ENCODE data around the gene GPR65. TPM values are rescaled to one million over a fixed set of nuclear protein-coding genes. Genes with fewer than 3 reads are reported as not detected.
A peak's percentile ranks its signal among the peaks of the same experiment; 100 is the strongest.
"Not testable (repeated sequence)": the region's sequence is repeated elsewhere in the genome, so short reads cannot be mapped to it uniquely, and the experiment has no call there.

GPR65 gene
- total and polyA plus RNA-seq, 10 of the 15 experiments (the other 5 are each of a cell fraction or from before 2014, with no cell fraction given): 4.4 to 14.7 (median 9.4) TPM

DNA sequence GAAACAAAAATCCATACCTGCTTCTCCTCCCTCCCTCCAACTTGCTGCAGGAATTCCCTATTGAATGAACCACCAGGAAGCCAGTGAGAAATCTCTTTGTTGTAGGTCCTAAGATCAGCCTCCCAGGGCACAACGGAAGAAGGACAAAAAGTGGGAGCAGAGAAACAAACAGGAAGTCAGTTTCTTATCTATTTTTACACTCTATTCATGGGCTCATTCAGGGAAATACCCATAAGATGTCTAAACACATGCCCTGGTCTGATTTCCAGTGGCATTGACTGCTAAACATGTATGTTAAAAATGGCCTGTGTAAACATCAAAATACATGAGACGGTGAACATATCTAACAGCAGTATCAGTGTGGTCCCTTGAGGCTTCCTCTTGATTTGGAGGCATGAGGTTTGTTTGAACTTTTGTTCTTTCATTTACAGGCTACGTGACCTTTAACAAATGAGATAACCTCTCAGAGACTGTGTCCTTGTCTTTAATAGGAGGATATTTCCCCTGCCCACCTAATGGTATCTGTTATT lies 18.8 kb downstream of the GPR65 start:
- Histone ChIP-seq H3K4me3 (no peak overlapping the region), H3K4me2 (ENCODE audit: control insufficient read depth, insufficient read depth) (no peak overlapping the region), H2AFZ (ENCODE audit: control insufficient read depth, low read depth, low read length) (no peak overlapping the region; the same call in 1 of the 2 replicates), H3K36me3 (ENCODE audit: control insufficient read depth in 2 of 2, insufficient read depth in 2 of 2, low read length in 1 of 2) (no peaks in the 10 kb centered on the region), H3K9ac (ENCODE audit: control insufficient read depth, insufficient read depth, low read length) (no peak overlapping the region), H3K79me2 (ENCODE audit: control insufficient read depth, insufficient read depth, low read length) (no peaks in the 10 kb centered on the region), H3K27me3 (replicated peaks in 1 of 2; ENCODE audit: control insufficient read depth in 2 of 2, insufficient read depth in 2 of 2, low read length in 1 of 2) (no peaks in the 10 kb centered on the region), H3K9me3 (replicated peaks; ENCODE audit: control insufficient read depth, insufficient read depth, low read length) (no peaks in the 10 kb centered on the region), H3K27ac (ENCODE audit: control insufficient read depth, insufficient read depth) (no peak overlapping the region), H3K4me1 (ENCODE audit: control insufficient read depth, insufficient read depth, low read length) (no peaks in the 10 kb centered on the region), H4K20me1 (ENCODE audit: control insufficient read depth, insufficient read depth) (no peaks in the 10 kb centered on the region)
- CTCF ChIA-PET: no interaction called here
- BruUV-seq (replicated peaks): no TSS peak
- no peak for DNase-seq (ENCODE audit: low read depth, low spot score)
- 51% methylated on average over 3 of the region's 3 CpGs for WGBS (ENCODE audit: insufficient coverage, insufficient replicate concordance, low lambda C conversion rate, missing lambda C conversion rate)
- TF ChIP-seq DPF2 (IDR thresholded peaks at IDR 0.05) (no peak), NR2F1 (conservative IDR thresholded peaks at IDR 0.05) (peak; percentile 30; the same call in 1 of the 2 replicates), IKZF2 (IDR thresholded peaks at IDR 0.05) (0 out of 4 replicates have a peak, but pooled peaks of 1 of the 2 experiments have one; percentile 26), BMI1 (IDR thresholded peaks at IDR 0.05; ENCODE audit: borderline replicate concordance) (no peak)
- no peak for FAIRE-seq
- SMC1A ChIA-PET (ENCODE audit: uncharacterized antibody, unreplicated experiment): no interaction called here
- intact Hi-C loops (cut with micrococcal nuclease; ENCODE audit: unreplicated experiment) (no loop called here), in situ Hi-C loops (cut with MboI) (no loop called here)
- ATAC-seq: peak; percentile 33
- RAD21 ChIA-PET (ENCODE audit: unreplicated experiment): no interaction called here
- POLR2A ChIA-PET: no interaction called here

- H3K36me3 ChIP-seq (ENCODE audit: control insufficient read depth in 2 of 2, insufficient read depth in 2 of 2, low read length in 1 of 2); POLR2A ChIA-PET; DNase-seq (ENCODE audit: low read depth, low spot score); H3K27me3 ChIP-seq (replicated peaks in 1 of 2; ENCODE audit: control insufficient read depth in 2 of 2, insufficient read depth in 2 of 2, low read length in 1 of 2); H3K4me1 ChIP-seq (ENCODE audit: control insufficient read depth, insufficient read depth, low read length); in situ Hi-C loops (cut with MboI); H4K20me1 ChIP-seq (ENCODE audit: control insufficient read depth, insufficient read depth); FAIRE-seq; H3K4me3 ChIP-seq; intact Hi-C loops (cut with micrococcal nuclease; ENCODE audit: unreplicated experiment); BruUV-seq (replicated peaks); H3K4me2 ChIP-seq (ENCODE audit: control insufficient read depth, insufficient read depth); ATAC-seq; H3K9me3 ChIP-seq (replicated peaks; ENCODE audit: control insufficient read depth, insufficient read depth, low read length); RAD21 ChIA-PET (ENCODE audit: unreplicated experiment); H3K79me2 ChIP-seq (ENCODE audit: control insufficient read depth, insufficient read depth, low read length); H3K9ac ChIP-seq (ENCODE audit: control insufficient read depth, insufficient read depth, low read length); CTCF ChIA-PET; H2AFZ ChIP-seq (ENCODE audit: control insufficient read depth, low read depth, low read length); H3K27ac ChIP-seq (ENCODE audit: control insufficient read depth, insufficient read depth); SMC1A ChIA-PET (ENCODE audit: uncharacterized antibody, unreplicated experiment): not testable (repeated sequence)
- WGBS (ENCODE audit: insufficient coverage, insufficient replicate concordance, low lambda C conversion rate, missing lambda C conversion rate): 89% methylated on average over 11 of the region's 11 CpGs
These were observed 19.5 kb downstream of the GPR65 start for GRCh38 chr14:88024252-88025086.

Measured in GM12878 (cell line).